ENCODE results near the gene FAM229B. TPM values are rescaled to one million over a fixed set of nuclear protein-coding genes. Genes with fewer than 3 reads are reported as not detected.

The FAM229B gene
- polyA plus RNA-seq, 4 donors = 5.3 to 7.6 (median 6.8) TPM; not detected in 1

DNA sequence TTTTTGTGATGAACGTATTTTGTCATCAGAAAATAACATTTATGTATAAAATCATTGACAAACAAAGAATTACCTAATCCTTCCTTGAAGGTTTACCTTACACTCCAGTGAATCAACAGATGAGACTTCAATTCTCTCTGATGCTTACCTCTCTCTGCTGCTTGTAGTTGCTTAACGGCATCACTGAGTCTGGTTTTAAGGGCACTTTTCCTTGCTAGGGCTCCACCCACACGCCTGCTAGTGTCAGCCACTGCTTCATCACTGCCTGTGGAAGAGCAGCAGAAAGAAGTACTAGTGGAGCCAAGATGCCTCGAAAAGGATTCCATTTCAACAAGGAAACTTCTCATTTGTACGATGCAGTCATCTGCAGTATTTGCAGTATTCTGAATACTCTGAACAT lies 63.0 kb downstream of the FAM229B start:
- H3K4me1 ChIP-seq (ENCODE audit: control insufficient read depth in 3 of 3, insufficient read depth in 2 of 3, low read depth in 1 of 3, low read length in 2 of 3) = peaks cover 0 to 3% (median 0%) of the 10 kb centered on the region in 3 donors
- FAIRE-seq = no peak
- no peaks in the 10 kb centered on the region for H3K9me3 ChIP-seq (ENCODE audit: control insufficient read depth in 2 of 2, insufficient read depth in 1 of 2, low read depth in 1 of 2, low read length in 1 of 2)
- H3K4me3 ChIP-seq (ENCODE audit: low read depth in 1 of 3, low read length in 3 of 3) = no peak overlapping the region
- 48 to 53% (median 52%) methylated on average over 5 of the region's 5 CpGs for WGBS, 3 donors
- H3K36me3 ChIP-seq (ENCODE audit: control insufficient read depth in 3 of 3, insufficient read depth in 2 of 3, low read depth in 1 of 3, low read length in 3 of 3) = peaks cover 0 to 4% (median 0%) of the 10 kb centered on the region in 3 donors
- H3K27ac ChIP-seq (ENCODE audit: low read depth in 1 of 3, low read length in 2 of 3) = peak overlapping the region in 2 of 3 donors; percentile 62 to 86
- H3K27me3 ChIP-seq (ENCODE audit: control insufficient read depth in 3 of 3, insufficient read depth in 3 of 3, low read length in 3 of 3) = no peaks in the 10 kb centered on the region
- no peak for DNase-seq

Other genes with a start within 250 kb of the FAM229B start
- gene FYN, start 214.1 kb upstream of the FAM229B start, polyA plus RNA-seq = 10 to 100 TPM; 17.9 to 33.8 (median 24.8) TPM
- under 1 TPM in 1 of 4 donors, not detected in 3; 0.28 TPM for gene CCN6, start 33.5 kb upstream of the FAM229B start, polyA plus RNA-seq
- 10 to 100 TPM in 2 of 4 donors, 1 to 10 TPM in 2; 4.9 to 29.3 (median 9.8) TPM for gene TUBE1, start 109 bp upstream of the FAM229B start, polyA plus RNA-seq
- 10 to 100 TPM in 2 of 4 donors, 1 to 10 TPM in 2; 2.0 to 29.7 (median 9.1) TPM for gene LAMA4, start 167.0 kb downstream of the FAM229B start, polyA plus RNA-seq